ENCODE measurements around the gene ZBTB47. TPM values are rescaled to one million over a fixed set of nuclear protein-coding genes. Genes with fewer than 3 reads are reported as not detected.
A peak's percentile ranks its signal among the peaks of the same experiment; 100 is the strongest.

ZBTB47 gene
- 10 to 100 TPM in 3 of 4 donors, 1 to 10 TPM in 1; 10.0 to 44.1 (median 19.7) TPM for total RNA-seq

GRCh38 chr3:42653560-42654330 is at the start of gene ZBTB47:
Gene ZBTB47 (plus strand): TSS chr3:42653697. CDS start chr3:42658356, 4,659 bp downstream.
- H3K27me3 ChIP-seq: no peaks in the 10 kb centered on the region
- H3K4me3 ChIP-seq: peak within 1 kb of the TSS; percentile 67 to 90 (median 70)
- no peaks in the 10 kb centered on the region for H3K9me3 ChIP-seq
- no peaks in the 10 kb centered on the region for H3K36me3 ChIP-seq
- no peak for TF ChIP-seq POLR2A (IDR thresholded peaks at IDR 0.05)
- no peak for TF ChIP-seq CTCF (IDR thresholded peaks at IDR 0.05)
- TF ChIP-seq POLR2AphosphoS5 (IDR thresholded peaks at IDR 0.05): no peak
- no peak for TF ChIP-seq EP300 (IDR thresholded peaks at IDR 0.05; ENCODE audit: low read depth)
- peak; percentile 58 for DNase-seq
- intact Hi-C loops (cut with DNase I; ENCODE audit: low total_unique reads): loop anchor here (5.0 kb wide), 1 partner anchor 94 kb away; no protein-coding TSS in a partner anchor
- H3K4me1 ChIP-seq: peaks cover 16 to 38% (median 27%) of the 10 kb centered on the region in 4 donors
- 0 to 14% methylated on average over 1 to 15 of the region's 31 CpGs for WGBS, 2 donors (ENCODE audit: low coverage in 1 of 2)
- H3K27ac ChIP-seq: peak within 1 kb of the TSS; percentile 85 to 95 (median 90)
- in situ Hi-C loops (cut with MboI; ENCODE audit: low pct_ligation_motif_present in 1 of 4, low pct_unique_long_range_greater_than_20kb in 1 of 4, low sequenced_read_pairs in 3 of 4): loop anchor here in 2 of 4 donors (10.0 kb wide), 1 partner anchor 91 kb away; no protein-coding TSS in a partner anchor

GRCh38 chr3:42605546-42606173 is 47.8 kb upstream of the ZBTB47 start:
- DNase-seq: no peak
- no peaks in the 10 kb centered on the region for H3K27me3 ChIP-seq
- peaks cover 9 to 56% (median 29%) of the 10 kb centered on the region in 4 donors for H3K4me1 ChIP-seq
- intact Hi-C loops (cut with DNase I; ENCODE audit: low total_unique reads) (loop anchor here (2.0 kb wide), 1 partner anchor 55 kb away; no protein-coding TSS in a partner anchor), in situ Hi-C loops (cut with MboI; ENCODE audit: low pct_ligation_motif_present in 1 of 4, low pct_unique_long_range_greater_than_20kb in 1 of 4, low sequenced_read_pairs in 3 of 4) (no loop called here)
- no peak overlapping the region for H3K4me3 ChIP-seq
- H3K27ac ChIP-seq: no peak overlapping the region
- H3K36me3 ChIP-seq: peaks cover 0 to 10% (median 2%) of the 10 kb centered on the region in 4 donors
- WGBS, 2 donors (ENCODE audit: low coverage in 1 of 2): 79 to 81% methylated on average over 5 of the region's 5 CpGs
- TF ChIP-seq POLR2AphosphoS5 (IDR thresholded peaks at IDR 0.05): no peak
- peaks cover 0 to 4% of the 10 kb centered on the region in 2 donors for H3K9me3 ChIP-seq

GRCh38 chr3:42608581-42608980 is 44.9 kb upstream of the ZBTB47 start:
- H3K9me3 ChIP-seq: peaks cover 0 to 4% of the 10 kb centered on the region in 2 donors
- TF ChIP-seq POLR2A (IDR thresholded peaks at IDR 0.05): no peak
- TF ChIP-seq POLR2AphosphoS5 (IDR thresholded peaks at IDR 0.05): no peak
- TF ChIP-seq CTCF (IDR thresholded peaks at IDR 0.05): no peak
- TF ChIP-seq EP300 (IDR thresholded peaks at IDR 0.05; ENCODE audit: low read depth): no peak
- no peak overlapping the region for H3K4me3 ChIP-seq
- H3K36me3 ChIP-seq: peaks cover 0 to 10% (median 2%) of the 10 kb centered on the region in 4 donors
- in situ Hi-C loops (cut with MboI; ENCODE audit: low pct_ligation_motif_present in 1 of 4, low pct_unique_long_range_greater_than_20kb in 1 of 4, low sequenced_read_pairs in 3 of 4) (no loop called here), intact Hi-C loops (cut with DNase I; ENCODE audit: low total_unique reads) (no loop called here)
- WGBS, 2 donors (ENCODE audit: low coverage in 1 of 2): 31 to 69% methylated on average over 3 to 5 of the region's 5 CpGs
- no peaks in the 10 kb centered on the region for H3K27me3 ChIP-seq
- peak overlapping the region in 2 of 4 donors; percentile 25 to 41 for H3K27ac ChIP-seq
- H3K4me1 ChIP-seq: peaks cover 0 to 55% (median 15%) of the 10 kb centered on the region in 4 donors
- no peak for DNase-seq

GRCh38 chr3:42610976-42611375 is 42.5 kb upstream of the ZBTB47 start:
- no peak overlapping the region for H3K4me3 ChIP-seq
- no peaks in the 10 kb centered on the region for H3K27me3 ChIP-seq
- H3K9me3 ChIP-seq: no peaks in the 10 kb centered on the region
- H3K4me1 ChIP-seq: peaks cover 0 to 55% (median 13%) of the 10 kb centered on the region in 4 donors
- H3K27ac ChIP-seq: peak overlapping the region in 3 of 4 donors; percentile 5 to 35 (median 28)
- no peak for DNase-seq
- intact Hi-C loops (cut with DNase I; ENCODE audit: low total_unique reads) (no loop called here), in situ Hi-C loops (cut with MboI; ENCODE audit: low pct_ligation_motif_present in 1 of 4, low pct_unique_long_range_greater_than_20kb in 1 of 4, low sequenced_read_pairs in 3 of 4) (no loop called here)
- TF ChIP-seq POLR2A (IDR thresholded peaks at IDR 0.05): no peak
- TF ChIP-seq CTCF (IDR thresholded peaks at IDR 0.05): no peak
- no peak for TF ChIP-seq EP300 (IDR thresholded peaks at IDR 0.05; ENCODE audit: low read depth)
- TF ChIP-seq POLR2AphosphoS5 (IDR thresholded peaks at IDR 0.05): no peak
- 79 to 81% methylated on average over 1 of the region's 1 CpG for WGBS, 2 donors (ENCODE audit: low coverage in 1 of 2)
- peaks cover 0 to 3% (median 0%) of the 10 kb centered on the region in 4 donors for H3K36me3 ChIP-seq
